ENCODE results near the gene THSD7B. TPM values are rescaled to one million over a fixed set of nuclear protein-coding genes. Genes with fewer than 3 reads are reported as not detected.

The THSD7B gene
- total RNA-seq, 4 donors from 2014 or later, result 0.27 TPM; not detected in 3

DNA sequence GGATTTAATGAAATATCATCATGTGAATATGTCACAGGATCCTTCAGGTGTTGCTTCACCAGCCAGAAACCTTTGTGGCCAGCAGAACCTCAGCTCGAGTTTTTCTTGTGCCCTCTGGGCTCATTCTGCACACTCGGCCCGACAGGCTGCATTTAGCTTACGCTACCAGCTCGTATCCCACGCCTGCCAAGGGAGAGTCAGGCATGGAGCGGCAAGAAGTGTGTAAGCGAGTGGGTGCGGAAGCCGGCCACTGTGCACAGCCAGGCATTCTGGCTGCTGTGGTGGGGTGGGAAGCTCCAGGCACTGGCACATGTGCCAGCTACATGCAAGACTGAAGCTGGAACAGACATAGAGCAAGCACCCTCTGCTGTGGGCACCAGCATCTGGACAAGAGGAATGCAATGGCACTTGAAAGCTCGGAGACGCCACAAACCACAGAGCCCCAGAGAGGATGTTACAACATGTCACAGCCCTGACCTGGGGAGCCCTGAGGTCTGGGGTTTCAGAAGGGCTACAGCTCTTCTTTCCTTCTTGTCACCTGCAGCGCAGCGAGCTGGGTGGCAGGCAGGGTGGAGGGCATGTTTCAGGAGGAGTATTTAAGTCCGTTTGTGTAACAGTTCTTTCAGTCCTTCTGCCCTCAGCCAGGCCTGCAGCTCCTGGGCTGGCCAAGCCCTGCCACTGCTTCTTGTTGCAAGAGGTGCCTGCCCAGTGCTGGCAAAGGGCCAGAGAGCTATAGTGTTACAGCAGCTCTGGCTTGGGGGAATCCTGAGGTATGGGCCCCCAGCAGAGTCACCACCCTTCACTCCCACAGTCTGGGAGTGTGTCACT, 941.7 kb downstream of the THSD7B start:
- Histone ChIP-seq H3K27ac (no peak overlapping the region), H3K36me3 (no peaks in the 10 kb centered on the region), H3K27me3 (no peaks in the 10 kb centered on the region), H3K9me3 (peaks cover 4 to 9% of the 10 kb centered on the region in 2 donors), H3K4me1 (no peaks in the 10 kb centered on the region), H3K4me3 (no peak overlapping the region)
- intact Hi-C loops (cut with DNase I; ENCODE audit: low total_unique reads) (no loop called here), in situ Hi-C loops (cut with MboI; ENCODE audit: low pct_ligation_motif_present in 1 of 4, low pct_unique_long_range_greater_than_20kb in 1 of 4, low sequenced_read_pairs in 3 of 4) (no loop called here)
- WGBS, 2 donors (ENCODE audit: low coverage in 1 of 2), result 67 to 79% methylated on average over 1 to 14 of the region's 15 CpGs
- TF ChIP-seq, protein P1, sequence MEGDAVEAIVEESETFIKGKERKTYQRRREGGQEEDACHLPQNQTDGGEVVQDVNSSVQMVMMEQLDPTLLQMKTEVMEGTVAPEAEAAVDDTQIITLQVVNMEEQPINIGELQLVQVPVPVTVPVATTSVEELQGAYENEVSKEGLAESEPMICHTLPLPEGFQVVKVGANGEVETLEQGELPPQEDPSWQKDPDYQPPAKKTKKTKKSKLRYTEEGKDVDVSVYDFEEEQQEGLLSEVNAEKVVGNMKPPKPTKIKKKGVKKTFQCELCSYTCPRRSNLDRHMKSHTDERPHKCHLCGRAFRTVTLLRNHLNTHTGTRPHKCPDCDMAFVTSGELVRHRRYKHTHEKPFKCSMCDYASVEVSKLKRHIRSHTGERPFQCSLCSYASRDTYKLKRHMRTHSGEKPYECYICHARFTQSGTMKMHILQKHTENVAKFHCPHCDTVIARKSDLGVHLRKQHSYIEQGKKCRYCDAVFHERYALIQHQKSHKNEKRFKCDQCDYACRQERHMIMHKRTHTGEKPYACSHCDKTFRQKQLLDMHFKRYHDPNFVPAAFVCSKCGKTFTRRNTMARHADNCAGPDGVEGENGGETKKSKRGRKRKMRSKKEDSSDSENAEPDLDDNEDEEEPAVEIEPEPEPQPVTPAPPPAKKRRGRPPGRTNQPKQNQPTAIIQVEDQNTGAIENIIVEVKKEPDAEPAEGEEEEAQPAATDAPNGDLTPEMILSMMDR (IDR thresholded peaks at IDR 0.05), result no peak
- TF ChIP-seq POLR2A (IDR thresholded peaks at IDR 0.05) (no peak), POLR2AphosphoS5 (IDR thresholded peaks at IDR 0.05) (no peak), EP300 (IDR thresholded peaks at IDR 0.05; ENCODE audit: low read depth) (no peak)
- DNase-seq, result no peak

DNA sequence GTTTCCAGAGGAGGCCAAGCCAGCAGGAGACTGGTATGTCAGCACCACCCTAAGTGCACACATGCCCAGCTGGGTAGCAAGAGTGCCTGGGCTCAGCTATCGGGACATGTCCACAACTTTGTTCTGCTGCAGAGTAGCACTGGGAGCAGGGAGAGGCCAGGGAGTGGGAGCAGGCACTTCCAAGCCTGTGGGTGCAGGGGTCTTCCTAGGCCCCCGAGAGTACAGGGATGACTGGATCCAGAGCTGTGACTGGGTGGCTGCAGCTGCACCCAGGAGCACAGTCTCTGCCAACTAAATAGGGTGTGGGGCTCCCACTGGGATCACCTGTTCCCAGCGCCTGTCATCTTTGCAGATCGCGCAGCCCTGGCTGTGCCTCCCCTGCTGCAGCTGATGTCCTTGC, 943.0 kb downstream of the THSD7B start:
- TF ChIP-seq EP300 (IDR thresholded peaks at IDR 0.05; ENCODE audit: low read depth), result no peak
- intact Hi-C loops (cut with DNase I; ENCODE audit: low total_unique reads), result no loop called here
- Histone ChIP-seq H3K4me3 (no peak overlapping the region), H3K4me1 (no peaks in the 10 kb centered on the region), H3K9me3 (peaks cover 4 to 8% of the 10 kb centered on the region in 2 donors), H3K27me3 (no peaks in the 10 kb centered on the region), H3K36me3 (no peaks in the 10 kb centered on the region), H3K27ac (no peak overlapping the region)
- WGBS, 2 donors (ENCODE audit: low coverage in 1 of 2), result 84% methylated on average over 5 of the region's 5 CpGs; no CpG with 5 or more reads in 1 of the 2 donors
- DNase-seq, result no peak
- in situ Hi-C loops (cut with MboI; ENCODE audit: low pct_ligation_motif_present in 1 of 4, low pct_unique_long_range_greater_than_20kb in 1 of 4, low sequenced_read_pairs in 3 of 4), result no loop called here

DNA sequence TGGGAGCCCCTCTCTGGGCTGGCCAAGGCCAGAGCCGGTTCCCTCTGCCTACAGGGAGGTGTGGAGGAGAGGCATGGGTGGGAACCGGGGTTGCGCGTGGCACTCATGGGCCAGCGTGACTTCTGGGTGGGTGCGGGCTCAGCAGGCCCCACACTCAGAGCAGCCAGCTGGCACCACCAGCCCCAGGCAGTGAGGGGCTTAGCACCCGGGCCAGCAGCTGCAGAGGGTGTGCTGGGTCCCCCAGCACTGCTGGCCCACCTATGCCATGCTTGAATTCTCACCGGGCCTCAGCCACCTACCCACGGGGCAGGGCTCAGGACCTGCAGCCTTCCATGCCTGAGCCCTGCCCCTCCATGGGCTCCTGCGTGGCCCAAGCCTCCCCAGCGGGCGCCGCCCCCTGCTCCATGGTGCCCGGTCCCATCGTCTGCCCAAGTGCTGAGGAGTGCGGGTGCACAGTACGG, 950.4 kb downstream of the THSD7B start:
- DNase-seq, result no peak

DNA sequence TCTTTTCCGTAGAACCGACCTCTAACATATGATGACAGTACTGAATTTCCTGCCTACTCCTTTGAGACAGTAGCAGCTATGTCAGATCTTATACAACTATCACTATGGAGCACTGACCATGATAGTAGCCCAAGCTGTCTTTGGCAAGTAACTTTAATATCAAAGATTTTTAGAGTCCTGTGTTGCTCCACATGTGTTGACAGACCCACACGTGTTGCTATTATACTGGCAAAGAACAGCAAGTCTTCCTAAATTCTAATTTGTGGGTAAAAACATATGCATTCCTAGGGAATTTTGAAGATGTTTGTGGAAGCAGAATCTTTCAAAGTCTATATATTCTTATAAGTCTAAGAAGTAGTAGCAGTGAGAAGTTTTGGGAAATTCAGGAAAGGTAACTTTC, 953.4 kb downstream of the THSD7B start:
- 88 to 100% methylated on average over 2 to 3 of the region's 3 CpGs for WGBS, 2 donors (ENCODE audit: low coverage in 1 of 2)
- DNase-seq, result no peak
- Histone ChIP-seq H3K27ac (no peak overlapping the region), H3K27me3 (no peaks in the 10 kb centered on the region), H3K4me3 (no peak overlapping the region), H3K36me3 (no peaks in the 10 kb centered on the region), H3K9me3 (no peaks in the 10 kb centered on the region), H3K4me1 (no peaks in the 10 kb centered on the region)
- in situ Hi-C loops (cut with MboI; ENCODE audit: low pct_ligation_motif_present in 1 of 4, low pct_unique_long_range_greater_than_20kb in 1 of 4, low sequenced_read_pairs in 3 of 4) (no loop called here), intact Hi-C loops (cut with DNase I; ENCODE audit: low total_unique reads) (no loop called here)
- TF ChIP-seq, protein P1 (IDR thresholded peaks at IDR 0.05), result no peak

More for the DNA sequence above, 950.4 kb downstream of the THSD7B start:
- H3K4me1 ChIP-seq, result no peaks in the 10 kb centered on the region
- H3K9me3 ChIP-seq, result peaks cover 0 to 8% of the 10 kb centered on the region in 2 donors
- H3K36me3 ChIP-seq, result no peaks in the 10 kb centered on the region
- H3K4me3 ChIP-seq, result no peak overlapping the region
- no peak overlapping the region for H3K27ac ChIP-seq
- no peaks in the 10 kb centered on the region for H3K27me3 ChIP-seq
- in situ Hi-C loops (cut with MboI; ENCODE audit: low pct_ligation_motif_present in 1 of 4, low pct_unique_long_range_greater_than_20kb in 1 of 4, low sequenced_read_pairs in 3 of 4), result no loop called here
- TF ChIP-seq POLR2A (IDR thresholded peaks at IDR 0.05) (no peak), EP300 (IDR thresholded peaks at IDR 0.05; ENCODE audit: low read depth) (no peak), POLR2AphosphoS5 (IDR thresholded peaks at IDR 0.05) (no peak)
- TF ChIP-seq, protein P1 (IDR thresholded peaks at IDR 0.05), result no peak
- WGBS, 2 donors (ENCODE audit: low coverage in 1 of 2), result 92% methylated on average over 15 of the region's 17 CpGs; no CpG with 5 or more reads in 1 of the 2 donors
- intact Hi-C loops (cut with DNase I; ENCODE audit: low total_unique reads), result no loop called here
